Astrocyte (in vitro differentiated cells and primary cell): ENCODE results near the gene EPHB4.

Source experiments
- CTCF ChIP-seq: IDR thresholded peaks from 2 replicates; pipeline ENCODE4 v1.5.1; 2011; ENCODE audit warnings: low read depth, mild to moderate bottlenecking, inconsistent platforms, low read length, moderate library complexity; ENCODE audit not compliant: insufficient read depth
- EZH2 ChIP-seq: IDR thresholded peaks from 2 replicates; pipeline ENCODE4 v1.6.1; 2012; ENCODE audit warnings: mild to moderate bottlenecking, low read length, inconsistent platforms; ENCODE audit not compliant: insufficient read depth

- no peak for TF ChIP-seq CTCF
- no peak for TF ChIP-seq EZH2
These were observed 9.0 kb downstream of the EPHB4 start for GRCh38 chr7:100818366-100818765.
